HG03571 (cell line): ENCODE data around the gene BCAR3.
A peak's percentile ranks its signal among the peaks of the same experiment; 100 is the strongest.

ENCODE experiments used
- ATAC-seq: cut with Tn5 transposase; IDR thresholded peaks from one replicate; pipeline ENCODE4 v1.9.1; 2021; ENCODE audit not compliant: unreplicated experiment

BCAR3 gene

GRCh38 chr1:93640656-93641440 lies 40.8 kb downstream of the BCAR3 start:
- no peak for ATAC-seq

GRCh38 chr1:93638981-93639380 lies 42.7 kb downstream of the BCAR3 start:
- ATAC-seq = no peak

GRCh38 chr1:93638307-93638847 lies 43.3 kb downstream of the BCAR3 start:
- ATAC-seq = no peak

DNA sequence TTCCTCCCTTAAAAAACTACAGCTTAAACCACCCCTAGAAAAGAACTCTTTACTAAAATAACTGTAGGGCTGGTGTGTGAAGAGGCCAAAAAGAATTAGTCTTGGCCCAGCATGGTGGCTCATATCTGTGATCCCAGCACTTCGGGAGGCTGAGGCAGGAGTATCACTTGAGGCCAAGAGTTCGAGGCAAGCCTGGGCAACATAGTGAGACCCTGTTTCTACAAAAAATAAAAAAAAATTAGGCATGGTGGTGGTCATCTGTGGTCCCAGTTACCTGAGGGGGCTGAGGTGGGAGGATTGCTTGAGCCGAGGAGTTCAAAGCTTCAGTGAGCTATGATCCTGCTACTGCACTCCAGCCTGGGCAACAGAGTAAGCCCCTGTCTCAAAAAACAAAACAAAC lies 44.9 kb downstream of the BCAR3 start:
- no peak for ATAC-seq

DNA sequence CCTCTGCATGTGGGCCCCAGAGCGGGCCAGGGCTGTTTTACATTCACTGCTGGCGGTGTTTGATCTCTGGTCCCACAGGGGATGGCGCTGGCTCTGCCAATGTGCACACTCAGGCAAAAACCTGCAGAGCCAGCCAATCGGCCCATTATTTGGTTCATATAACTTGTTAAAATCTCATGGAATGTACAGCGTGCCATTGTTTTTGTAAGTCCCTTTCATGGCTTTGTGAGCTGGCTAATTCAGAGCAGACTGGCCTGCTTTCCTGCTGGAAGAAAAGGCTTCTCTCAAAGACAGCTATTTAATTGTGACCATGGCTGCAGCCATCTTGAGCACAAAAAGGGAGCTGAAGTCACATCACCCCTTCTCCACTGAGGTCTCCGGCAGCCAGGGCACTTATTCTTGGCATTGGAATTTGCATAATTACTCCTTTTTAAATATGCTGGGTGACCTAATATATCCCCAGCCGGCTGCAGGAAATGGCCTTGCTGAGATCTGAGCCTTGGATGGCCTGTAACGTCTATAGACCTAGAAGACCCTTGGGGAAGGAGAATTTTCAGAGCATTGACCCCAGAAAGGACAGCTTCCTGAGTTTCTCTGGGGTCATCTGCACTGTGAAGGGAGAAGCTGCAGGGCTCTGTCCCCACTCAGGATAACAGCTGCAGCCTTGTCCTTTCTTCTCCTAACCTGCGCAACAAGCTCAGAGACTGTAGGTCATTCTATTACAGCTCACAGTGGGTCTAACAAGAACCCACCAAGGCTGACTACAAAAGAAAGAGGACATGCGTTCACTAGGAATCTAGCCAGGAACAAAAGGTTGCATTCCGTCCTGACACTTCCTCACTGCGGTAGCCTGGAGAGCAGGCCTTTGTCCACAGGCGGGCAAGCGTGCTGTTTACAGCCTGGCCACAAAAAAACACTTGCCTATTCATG lies 45.8 kb downstream of the BCAR3 start:
- no peak for ATAC-seq

DNA sequence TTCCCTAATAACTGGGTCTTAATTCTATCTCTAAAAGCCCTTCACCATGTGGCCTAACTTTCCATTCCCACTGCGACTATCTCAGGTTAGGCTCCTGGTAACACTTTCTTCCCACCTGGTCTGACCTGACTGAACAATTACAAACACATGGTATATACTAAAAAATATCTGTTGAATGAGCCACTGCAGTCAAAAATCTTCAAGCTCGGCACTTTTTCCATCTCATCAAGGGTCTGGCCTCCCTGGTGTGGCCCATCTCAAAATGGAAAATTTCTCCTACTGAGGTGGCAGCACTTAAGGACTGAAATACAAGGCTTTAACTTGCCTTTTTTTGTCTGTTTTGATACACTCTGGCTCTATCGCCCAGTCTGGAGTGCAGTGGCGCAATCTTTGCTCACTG lies 48.3 kb downstream of the BCAR3 start:
- no peak for ATAC-seq

- no peak for ATAC-seq
Measured at GRCh38 chr1:93631626-93632365, 49.8 kb downstream of the BCAR3 start.

- no peak for ATAC-seq
Measured at GRCh38 chr1:93630168-93630567, 51.5 kb downstream of the BCAR3 start.

DNA sequence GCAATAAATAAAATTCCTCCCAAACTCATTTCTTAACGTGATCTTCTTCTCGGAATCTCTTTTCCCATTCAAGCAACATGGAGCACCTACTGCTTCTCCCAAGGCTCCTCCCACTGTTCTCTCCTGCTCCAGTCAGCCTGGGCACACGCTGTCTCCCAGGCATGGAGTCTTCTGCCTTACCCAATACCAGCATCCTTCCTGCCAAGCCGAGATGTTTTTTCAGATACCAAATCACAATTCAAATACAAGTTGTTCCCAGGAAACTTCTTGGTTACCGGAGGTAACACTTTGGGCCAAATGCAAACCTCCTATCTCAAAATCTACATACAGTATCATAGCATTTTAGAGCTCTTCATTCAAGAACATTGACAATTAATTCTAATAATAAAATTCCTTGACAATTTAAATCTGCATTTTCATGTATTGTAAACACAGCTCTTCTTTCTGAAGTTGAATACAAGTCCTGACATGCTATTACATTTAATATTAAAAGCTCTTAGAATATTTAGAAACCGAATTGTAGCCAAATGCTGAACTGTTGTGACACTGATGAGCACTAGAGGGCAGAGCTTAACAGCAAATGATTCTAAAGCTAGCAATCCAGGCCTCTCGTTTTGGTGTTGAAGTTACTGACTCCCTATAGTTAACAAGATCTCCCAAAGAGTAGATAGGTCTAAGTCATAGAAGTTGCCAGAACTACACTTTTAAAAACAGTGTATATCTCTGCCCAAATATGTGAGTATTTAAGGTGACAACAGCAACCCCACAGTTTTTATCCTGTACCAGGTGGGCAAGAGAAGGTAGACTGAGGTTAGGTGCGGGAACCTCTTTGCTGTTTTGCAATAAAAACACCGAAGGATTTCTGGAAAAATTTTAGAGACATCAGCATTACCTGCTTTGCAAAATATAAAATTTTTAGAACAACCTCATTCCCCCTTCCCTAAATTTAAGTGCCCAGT lies 52.3 kb downstream of the BCAR3 start:
- peak; percentile 72 for ATAC-seq

DNA sequence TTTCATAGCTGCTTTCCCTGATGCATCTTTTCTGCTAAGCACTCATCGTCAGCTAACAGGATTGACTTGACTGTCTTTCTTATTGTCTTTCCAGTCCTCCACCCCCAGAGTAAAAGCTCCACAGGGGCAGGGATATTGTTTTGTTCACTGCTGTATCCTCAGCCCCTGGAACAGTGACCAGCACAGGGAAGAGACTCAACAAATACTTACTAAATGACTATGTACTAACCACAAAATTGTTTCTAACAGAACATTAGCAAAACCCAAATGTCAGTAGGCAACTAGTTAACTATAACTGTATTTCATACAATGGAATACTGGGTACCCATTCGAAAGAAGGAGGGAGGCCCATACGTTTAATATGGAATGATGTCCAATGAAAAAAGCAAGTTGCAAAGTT lies 53.0 kb downstream of the BCAR3 start:
- no peak for ATAC-seq

GRCh38 chr1:93625582-93626327 lies 55.9 kb downstream of the BCAR3 start:
- ATAC-seq = no peak

GRCh38 chr1:93623875-93624274 lies 57.8 kb downstream of the BCAR3 start:
- no peak for ATAC-seq

GRCh38 chr1:93623436-93623835 lies 58.2 kb downstream of the BCAR3 start:
- ATAC-seq = no peak

DNA sequence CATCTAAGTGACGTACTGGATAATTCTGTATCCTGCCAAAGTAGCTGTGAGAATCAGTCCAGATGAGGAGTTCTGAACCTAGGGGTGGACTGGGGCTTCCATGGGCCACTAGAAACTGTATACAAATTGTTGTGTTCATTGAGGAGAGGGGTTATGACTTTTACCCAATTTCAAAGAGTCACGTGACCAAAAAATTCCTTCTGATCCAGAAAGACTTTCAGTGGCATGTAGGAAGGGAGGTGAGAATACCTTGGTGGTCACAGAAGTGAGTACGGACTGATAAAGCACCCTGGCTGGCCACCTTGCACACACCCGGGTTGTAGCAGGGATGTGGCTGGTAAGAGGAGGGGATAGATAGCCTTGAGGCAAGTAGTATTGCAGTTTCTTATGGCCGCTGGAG lies 60.4 kb downstream of the BCAR3 start:
- no peak for ATAC-seq

GRCh38 chr1:93620841-93621210 lies 60.8 kb downstream of the BCAR3 start:
- no peak for ATAC-seq

DNA sequence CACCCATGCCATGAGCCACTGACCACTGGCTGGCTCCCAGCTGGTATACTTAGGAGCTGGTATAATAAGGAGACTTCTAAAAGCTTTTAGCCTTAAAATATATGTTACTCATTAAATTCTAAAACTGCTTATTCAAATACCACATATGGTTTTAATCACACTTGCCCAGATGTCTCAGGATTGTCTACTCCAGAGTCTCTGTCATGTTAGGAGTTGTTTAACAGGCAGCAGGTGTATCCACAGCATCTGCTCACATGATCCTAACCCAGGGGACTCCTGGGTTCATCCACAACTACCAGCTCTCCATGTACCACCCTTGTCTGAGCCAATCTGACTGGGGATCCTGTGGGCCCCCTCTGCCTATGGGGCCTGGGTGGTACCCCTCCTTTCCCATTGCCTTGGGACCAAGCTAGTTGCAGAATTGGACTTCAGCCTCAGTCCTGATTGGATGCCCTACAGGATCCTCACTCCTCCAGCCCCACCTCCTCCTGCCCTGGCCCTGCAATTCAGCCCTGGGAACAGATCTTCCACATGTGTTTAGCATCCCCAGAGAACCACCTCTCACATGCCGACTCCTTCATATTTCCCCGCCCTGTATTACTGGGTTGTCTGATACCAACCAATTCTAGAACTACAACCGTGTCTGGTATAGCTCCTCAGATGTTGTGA lies 61.3 kb downstream of the BCAR3 start:
- no peak for ATAC-seq

DNA sequence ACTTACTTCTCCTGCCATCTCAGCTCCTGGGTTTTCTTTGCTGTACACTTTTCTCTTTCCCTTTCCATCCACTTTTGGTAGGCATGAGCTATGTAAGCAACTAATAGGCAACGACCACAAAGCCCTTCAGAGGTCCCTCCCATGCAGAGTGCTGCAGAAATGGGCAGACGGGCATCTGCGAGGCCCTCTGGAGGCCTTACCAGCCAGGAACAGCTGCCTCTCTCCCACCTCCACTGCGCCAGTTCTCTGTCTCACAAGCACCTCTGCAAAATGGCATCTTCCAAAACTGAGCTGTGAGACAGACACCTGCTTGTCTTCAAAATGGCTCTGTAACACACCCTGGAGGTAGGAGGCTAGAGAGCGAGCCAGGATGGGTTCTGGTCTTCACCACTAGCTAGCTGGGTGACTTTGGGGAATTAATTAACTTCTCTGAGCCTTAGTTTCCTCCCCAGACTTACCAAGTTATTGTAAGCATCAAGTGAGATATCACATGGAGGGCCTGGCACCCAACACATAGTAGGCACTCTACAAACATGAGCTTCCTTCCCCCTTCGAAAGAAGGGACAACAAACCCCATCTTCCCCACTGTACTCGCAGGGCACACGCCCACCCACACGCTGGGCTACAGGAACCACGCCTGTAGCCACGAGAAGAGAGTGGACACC lies 62.0 kb downstream of the BCAR3 start:
- no peak for ATAC-seq
